Measurements from ENCODE around the gene SMIM7. TPM values are rescaled to one million over a fixed set of nuclear protein-coding genes. Genes with fewer than 3 reads are reported as not detected.

Gene SMIM7
- total RNA-seq, 2 experiments from 2014 or later = 58.4 to 59.6 TPM

DNA sequence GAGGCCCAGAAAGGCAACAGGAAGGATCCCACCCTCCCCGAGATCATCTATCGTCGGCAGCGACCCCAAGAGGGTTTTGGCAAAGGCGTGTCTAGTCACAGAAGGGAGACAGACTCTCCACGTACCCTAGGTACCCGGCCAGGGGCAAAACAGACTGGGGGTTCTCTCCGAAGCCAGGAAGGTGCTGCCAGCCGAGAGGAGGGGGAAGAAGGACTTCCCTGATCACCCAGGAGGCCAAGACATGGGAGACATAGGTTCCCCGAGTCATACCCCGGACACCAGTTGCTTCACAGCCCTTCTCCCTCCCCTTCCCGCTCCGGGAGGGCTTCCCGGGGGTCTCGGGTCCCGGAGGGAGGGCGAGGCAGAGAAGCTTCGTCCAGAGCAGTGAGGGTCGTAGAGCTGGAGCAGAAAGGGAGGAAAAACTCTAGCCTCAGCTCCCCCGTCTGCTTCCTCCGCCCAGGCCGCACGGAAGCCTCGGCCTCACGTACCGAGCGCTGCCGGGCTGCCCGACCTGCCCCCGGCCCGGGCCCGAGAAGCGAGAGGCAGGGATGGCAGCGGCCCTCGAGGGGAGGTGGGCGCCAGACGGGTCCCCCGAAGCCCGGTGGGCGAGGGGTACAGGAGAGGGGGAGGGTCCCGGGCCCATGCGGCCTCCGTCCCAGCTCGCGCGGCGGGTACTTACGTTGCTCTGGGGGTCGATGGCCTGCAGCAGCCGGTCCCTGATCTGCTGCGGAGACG, 32.6 kb downstream of the SMIM7 start:
- Mint-ChIP-seq H3K36me3 (ENCODE audit: low read depth) (peaks cover 28% of the 10 kb centered on the region), H3K4me1 (peaks cover 48% of the 10 kb centered on the region), H3K9me3 (no peaks in the 10 kb centered on the region), H3K27me3 (no peaks in the 10 kb centered on the region), H3K4me3 (peak overlapping the region; percentile 90), H3K27ac (peak overlapping the region; percentile 89)
- ChIA-PET CTCF (interaction anchor here (0.8 to 1.7 kb wide), 6 partner anchors 9 to 84 kb away, joined by 3 to 5 read pairs (median 3); no protein-coding TSS in a partner anchor), POLR2A (interaction anchor here (1.0 to 1.3 kb wide), 3 partner anchors 29 to 43 kb away, joined by 3 to 5 read pairs (median 4); no protein-coding TSS in a partner anchor)
- DNase-seq = peak; percentile 23

DNA sequence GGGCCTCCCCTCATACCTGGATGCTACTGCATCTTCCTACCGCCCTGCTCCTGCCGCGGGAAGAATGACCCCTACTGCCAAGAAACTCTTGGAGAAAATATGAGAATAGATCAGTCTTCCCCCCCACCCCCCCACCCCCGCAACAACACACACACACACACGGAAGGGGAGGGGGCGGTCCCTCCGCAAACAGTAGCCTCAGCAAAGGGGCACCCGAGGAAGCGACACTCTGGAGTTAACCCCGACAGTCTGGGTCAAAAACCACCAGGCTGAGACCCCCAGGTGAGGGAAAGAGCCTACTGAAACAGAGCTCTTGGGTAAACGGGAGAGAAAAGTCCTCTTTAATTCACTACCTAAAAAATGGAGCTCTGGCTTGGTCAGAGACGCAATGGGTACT, 33.1 kb downstream of the SMIM7 start:
- Mint-ChIP-seq H3K4me3 (peak overlapping the region; percentile 90), H3K36me3 (ENCODE audit: low read depth) (peaks cover 24% of the 10 kb centered on the region), H3K4me1 (peaks cover 44% of the 10 kb centered on the region), H3K27me3 (no peaks in the 10 kb centered on the region), H3K9me3 (no peaks in the 10 kb centered on the region), H3K27ac (peak overlapping the region; percentile 89)
- ChIA-PET CTCF (interaction anchor here (0.8 to 1.7 kb wide), 5 partner anchors 9 to 84 kb away, joined by 3 to 5 read pairs (median 3); no protein-coding TSS in a partner anchor), POLR2A (interaction anchor here (1.0 kb wide), 1 partner anchor 29 kb away, joined by 4 read pairs; no protein-coding TSS in a partner anchor)
- no peak for DNase-seq

DNA sequence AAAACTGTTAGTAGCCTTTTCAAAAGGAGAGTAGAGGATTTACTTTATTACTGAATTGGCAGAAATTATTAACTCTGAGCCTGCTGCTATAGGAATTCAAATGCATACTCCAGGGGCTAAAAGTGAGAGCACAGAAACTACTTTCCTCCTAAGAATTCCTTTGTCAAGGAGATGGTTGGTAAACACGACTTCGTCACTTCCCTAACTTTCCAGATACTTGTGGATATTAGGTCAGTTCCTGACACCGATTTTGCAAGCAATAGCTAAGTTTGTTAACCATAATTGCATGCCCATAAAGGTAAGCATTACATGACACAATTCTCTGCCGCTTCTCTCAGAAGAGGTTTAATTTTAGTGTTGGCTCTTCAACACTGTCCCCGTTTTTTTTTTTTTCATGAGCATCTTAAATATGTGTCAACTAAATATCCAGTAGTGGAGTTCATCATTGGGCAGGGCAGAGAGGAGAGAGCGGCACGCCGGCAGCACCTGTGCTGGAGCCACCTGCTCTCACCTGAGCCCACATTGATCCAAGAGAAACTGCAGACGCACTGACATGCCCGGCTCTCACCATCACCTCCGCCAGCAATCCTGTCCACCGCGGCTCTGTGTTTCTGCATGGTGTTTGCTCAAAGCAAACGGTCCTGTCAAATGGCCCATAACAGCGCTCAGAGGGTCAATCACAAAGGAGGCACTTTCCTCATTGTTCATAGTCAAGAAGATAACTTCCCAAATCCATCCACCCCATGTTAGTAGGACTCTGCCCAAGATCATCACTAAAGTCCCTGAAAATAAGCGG, 34.6 kb downstream of the SMIM7 start:
- CTCF ChIA-PET = interaction anchor here (0.6 to 1.7 kb wide), 4 partner anchors 10 to 616 kb away, joined by 3 to 7 read pairs (median 4); no protein-coding TSS in a partner anchor
- H3K4me3 Mint-ChIP-seq = no peak overlapping the region
- DNase-seq = no peak
- H3K9me3 Mint-ChIP-seq = no peaks in the 10 kb centered on the region
- H3K27ac Mint-ChIP-seq = peak overlapping the region; percentile 89
- no peaks in the 10 kb centered on the region for H3K27me3 Mint-ChIP-seq
- H3K36me3 Mint-ChIP-seq (ENCODE audit: low read depth) = peaks cover 13% of the 10 kb centered on the region
- POLR2A ChIA-PET = no interaction called here
- peaks cover 45% of the 10 kb centered on the region for H3K4me1 Mint-ChIP-seq

DNA sequence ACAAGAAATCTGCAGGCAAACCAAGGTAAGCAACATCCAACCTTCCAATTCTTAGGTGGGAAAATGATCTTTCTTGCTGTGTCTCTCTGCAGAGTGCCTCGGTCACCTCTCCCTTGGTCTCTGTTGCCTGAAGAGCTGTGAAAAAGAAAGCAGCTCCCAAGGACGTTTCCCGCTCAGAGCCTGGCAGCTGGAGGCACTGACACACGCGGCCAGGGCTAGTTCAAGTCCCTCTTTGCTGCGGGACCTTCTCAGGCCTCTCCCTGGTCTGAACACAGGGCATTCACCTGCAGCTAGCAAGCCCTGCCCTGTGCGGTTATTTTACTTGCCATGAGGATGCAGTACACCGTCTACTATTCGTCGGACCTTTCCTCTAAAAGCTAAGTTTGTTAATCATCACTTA, 35.7 kb downstream of the SMIM7 start:
- no peak overlapping the region for H3K4me3 Mint-ChIP-seq
- H3K27ac Mint-ChIP-seq = no peak overlapping the region
- H3K36me3 Mint-ChIP-seq (ENCODE audit: low read depth) = peaks cover 11% of the 10 kb centered on the region
- POLR2A ChIA-PET = no interaction called here
- no peak for DNase-seq
- CTCF ChIA-PET = interaction anchor here (0.6 to 1.7 kb wide), 7 partner anchors 9 to 795 kb away, joined by 3 to 7 read pairs (median 3); no protein-coding TSS in a partner anchor
- H3K4me1 Mint-ChIP-seq = peaks cover 44% of the 10 kb centered on the region
- no peaks in the 10 kb centered on the region for H3K9me3 Mint-ChIP-seq
- H3K27me3 Mint-ChIP-seq = no peaks in the 10 kb centered on the region

DNA sequence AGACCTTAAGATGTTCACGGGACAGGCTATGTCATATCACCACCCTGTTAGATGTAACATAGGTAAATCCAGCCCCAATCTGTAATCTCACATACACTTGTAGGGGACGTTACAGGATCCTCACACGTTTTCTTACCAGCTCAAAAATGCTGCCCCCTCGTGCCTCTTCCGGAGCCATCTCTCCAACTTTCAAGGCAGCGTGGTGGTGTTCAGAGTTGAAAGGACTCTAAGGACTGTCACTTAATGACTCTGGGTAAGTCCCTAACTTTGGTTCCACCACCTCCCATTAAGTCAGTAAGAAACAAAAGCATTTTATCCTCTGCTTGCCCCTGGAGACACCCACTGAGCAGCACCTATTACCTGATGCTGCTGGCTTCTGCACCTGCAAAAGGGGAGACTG, 36.4 kb downstream of the SMIM7 start:
- peaks cover 43% of the 10 kb centered on the region for H3K4me1 Mint-ChIP-seq
- peak overlapping the region; percentile 31 for H3K27ac Mint-ChIP-seq
- H3K9me3 Mint-ChIP-seq = no peaks in the 10 kb centered on the region
- no peak for DNase-seq
- no peak overlapping the region for H3K4me3 Mint-ChIP-seq
- ChIA-PET POLR2A (no interaction called here), CTCF (interaction anchor here (1.7 kb wide), 1 partner anchor 36 kb away, joined by 4 read pairs; no protein-coding TSS in a partner anchor)
- peaks cover 11% of the 10 kb centered on the region for H3K36me3 Mint-ChIP-seq (ENCODE audit: low read depth)
- no peaks in the 10 kb centered on the region for H3K27me3 Mint-ChIP-seq

- Mint-ChIP-seq H3K27ac (no peak overlapping the region), H3K27me3 (no peaks in the 10 kb centered on the region), H3K9me3 (no peaks in the 10 kb centered on the region), H3K36me3 (ENCODE audit: low read depth) (peaks cover 11% of the 10 kb centered on the region), H3K4me1 (peaks cover 43% of the 10 kb centered on the region), H3K4me3 (no peak overlapping the region)
- DNase-seq = no peak
- POLR2A ChIA-PET = no interaction called here
- CTCF ChIA-PET = no interaction called here
These were observed 36.9 kb downstream of the SMIM7 start for GRCh38 chr19:16623066-16623465.

- peaks cover 9% of the 10 kb centered on the region for H3K36me3 Mint-ChIP-seq (ENCODE audit: low read depth)
- H3K4me3 Mint-ChIP-seq = no peak overlapping the region
- H3K4me1 Mint-ChIP-seq = peaks cover 52% of the 10 kb centered on the region
- POLR2A ChIA-PET = no interaction called here
- H3K27me3 Mint-ChIP-seq = no peaks in the 10 kb centered on the region
- H3K27ac Mint-ChIP-seq = peak overlapping the region; percentile 19
- DNase-seq = no peak
- CTCF ChIA-PET = no interaction called here
- H3K9me3 Mint-ChIP-seq = no peaks in the 10 kb centered on the region
These were observed 38.7 kb downstream of the SMIM7 start for GRCh38 chr19:16621165-16621800.

DNA sequence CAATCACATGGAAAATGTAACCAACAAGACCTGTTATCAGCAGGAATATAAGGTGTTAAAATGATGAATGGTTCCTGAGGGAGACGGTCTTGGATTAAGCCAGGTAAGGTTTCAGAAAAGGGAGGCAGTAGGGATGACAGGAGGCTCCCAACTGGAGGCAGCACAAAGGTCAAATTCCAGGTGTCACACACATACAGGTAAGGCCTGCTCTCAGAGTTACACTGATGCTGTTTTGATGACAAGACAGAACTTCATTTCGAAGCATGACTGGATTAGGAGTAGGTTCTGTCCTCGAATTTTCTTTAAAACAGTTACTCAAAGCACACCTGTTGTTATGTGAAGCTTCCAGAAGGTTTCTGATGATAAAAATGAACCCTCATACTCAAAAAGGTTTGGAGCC, 39.4 kb downstream of the SMIM7 start:
- no peaks in the 10 kb centered on the region for H3K9me3 Mint-ChIP-seq
- H3K4me3 Mint-ChIP-seq = no peak overlapping the region
- ChIA-PET CTCF (interaction anchor here (0.6 kb wide), 2 partner anchors 94 to 372 kb away, joined by 4 read pairs; no protein-coding TSS in a partner anchor), POLR2A (no interaction called here)
- peaks cover 52% of the 10 kb centered on the region for H3K4me1 Mint-ChIP-seq
- H3K27me3 Mint-ChIP-seq = no peaks in the 10 kb centered on the region
- H3K27ac Mint-ChIP-seq = peak overlapping the region; percentile 22
- peaks cover 6% of the 10 kb centered on the region for H3K36me3 Mint-ChIP-seq (ENCODE audit: low read depth)
- DNase-seq = no peak

- Mint-ChIP-seq H3K9me3 (no peaks in the 10 kb centered on the region), H3K27me3 (no peaks in the 10 kb centered on the region), H3K27ac (peak overlapping the region; percentile 22), H3K36me3 (ENCODE audit: low read depth) (peaks cover 2% of the 10 kb centered on the region), H3K4me3 (no peak overlapping the region), H3K4me1 (peaks cover 52% of the 10 kb centered on the region)
- no peak for DNase-seq
- CTCF ChIA-PET = interaction anchor here (0.6 kb wide), 1 partner anchor 95 kb away, joined by 4 read pairs; no protein-coding TSS in a partner anchor
- POLR2A ChIA-PET = no interaction called here
These were observed 39.9 kb downstream of the SMIM7 start for GRCh38 chr19:16620018-16620417.

- CTCF ChIA-PET = no interaction called here
- Mint-ChIP-seq H3K27me3 (no peaks in the 10 kb centered on the region), H3K4me1 (peaks cover 52% of the 10 kb centered on the region), H3K36me3 (ENCODE audit: low read depth) (peaks cover 2% of the 10 kb centered on the region), H3K9me3 (no peaks in the 10 kb centered on the region), H3K27ac (no peak overlapping the region), H3K4me3 (no peak overlapping the region)
- POLR2A ChIA-PET = no interaction called here
- no peak for DNase-seq
These were observed 40.5 kb downstream of the SMIM7 start for GRCh38 chr19:16619457-16619856.

GRCh38 chr19:16618248-16618647, 41.7 kb downstream of the SMIM7 start:
- no peaks in the 10 kb centered on the region for H3K27me3 Mint-ChIP-seq
- H3K9me3 Mint-ChIP-seq = no peaks in the 10 kb centered on the region
- no peaks in the 10 kb centered on the region for H3K36me3 Mint-ChIP-seq (ENCODE audit: low read depth)
- DNase-seq = no peak
- ChIA-PET POLR2A (no interaction called here), CTCF (interaction anchor here (0.9 to 1.4 kb wide), 3 partner anchors 9 to 41 kb away, joined by 3 to 5 read pairs (median 3); partner anchors contain the start of gene MED26)
- H3K4me3 Mint-ChIP-seq = no peak overlapping the region
- peak overlapping the region; percentile 48 for H3K27ac Mint-ChIP-seq
- H3K4me1 Mint-ChIP-seq = peaks cover 58% of the 10 kb centered on the region

DNA sequence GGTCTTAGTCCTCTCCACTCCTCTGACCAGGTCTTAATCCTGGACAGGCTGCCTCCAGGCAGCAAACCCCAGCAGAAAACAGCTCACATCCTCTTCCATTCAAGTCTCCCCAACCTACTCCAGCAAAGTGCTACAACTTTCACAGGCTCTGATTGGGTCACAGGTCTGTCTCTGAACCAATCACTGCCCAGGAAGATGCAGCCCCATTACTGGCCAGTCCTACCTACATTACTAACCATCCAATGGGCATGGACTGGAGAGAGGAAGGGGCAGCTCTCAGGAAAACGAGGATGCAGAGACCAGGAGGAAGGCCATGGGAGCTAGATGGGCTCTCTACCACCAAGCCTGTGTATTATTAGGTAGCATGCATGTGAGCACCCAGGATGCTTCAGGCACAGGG, 44.1 kb downstream of the SMIM7 start:
- no peaks in the 10 kb centered on the region for H3K27me3 Mint-ChIP-seq
- no peak overlapping the region for H3K4me3 Mint-ChIP-seq
- DNase-seq = no peak
- H3K36me3 Mint-ChIP-seq (ENCODE audit: low read depth) = no peaks in the 10 kb centered on the region
- H3K4me1 Mint-ChIP-seq = peaks cover 67% of the 10 kb centered on the region
- no peaks in the 10 kb centered on the region for H3K9me3 Mint-ChIP-seq
- CTCF ChIA-PET = interaction anchor here (1.0 to 1.5 kb wide), 2 partner anchors 9 to 12 kb away, joined by 3 to 7 read pairs; no protein-coding TSS in a partner anchor
- H3K27ac Mint-ChIP-seq = no peak overlapping the region
- POLR2A ChIA-PET = no interaction called here
